Smooth muscle cell (in vitro differentiated cells): ENCODE results near the gene RAB23. TPM values are rescaled to one million over a fixed set of nuclear protein-coding genes. Genes with fewer than 3 reads are reported as not detected.

Experiments
- DNase-seq: peaks from one replicate; lab custom pipeline; 2025; ENCODE audit not compliant: unreplicated experiment; lab: John Stamatoyannopoulos, UW
- H2AFZ ChIP-seq: fragments of 200-600 bp; sonication (generic); 2 replicates; pipeline ENCODE4 v1.6.0; 2016; ENCODE audit warnings: antibody characterized with exemption, low read depth, mild to moderate bottlenecking
- H3F3A ChIP-seq: fragments of 200-600 bp; sonication (generic); 2 replicates; pipeline ENCODE4 v1.6.0; 2017; ENCODE audit warnings: antibody characterized with exemption, low read depth
- H3K27ac ChIP-seq: fragments of 200-600 bp; sonication (generic); 2 replicates; pipeline ENCODE4 v1.5.1; 2016; ENCODE audit warnings: low read depth, mild to moderate bottlenecking
- H3K27me3 ChIP-seq: fragments of 200-600 bp; sonication (generic); 2 replicates; pipeline ENCODE4 v1.6.1; 2016; ENCODE audit warnings: low read depth, mild to moderate bottlenecking
- H3K36me3 ChIP-seq: fragments of 200-600 bp; sonication (generic); 2 replicates; pipeline ENCODE4 v1.5.1; 2016; ENCODE audit warnings: low read depth
- H3K4me1 ChIP-seq: fragments of 200-600 bp; sonication (generic); 2 replicates; pipeline ENCODE4 v1.5.1; 2016; ENCODE audit warnings: low read depth
- H3K4me2 ChIP-seq: fragments of 200-600 bp; sonication (generic); 2 replicates; pipeline ENCODE4 v1.6.0; 2016; ENCODE audit warnings: mild to moderate bottlenecking
- H3K4me3 ChIP-seq: fragments of 200-600 bp; sonication (generic); 2 replicates; pipeline ENCODE4 v1.5.1; 2016; ENCODE audit warnings: mild to moderate bottlenecking
- H3K79me2 ChIP-seq: fragments of 200-600 bp; sonication (generic); 2 replicates; pipeline ENCODE4 v1.6.0; 2016; ENCODE audit warnings: low read depth, mild to moderate bottlenecking
- H3K9ac ChIP-seq: fragments of 200-600 bp; sonication (generic); 2 replicates; pipeline ENCODE4 v1.6.0; 2016; ENCODE audit warnings: low read depth
- H3K9me3 ChIP-seq: fragments of 200-600 bp; sonication (generic); replicated peaks from 2 replicates; pipeline ENCODE4 v1.5.1; 2016; ENCODE audit warnings: low read depth
- H4K20me1 ChIP-seq: fragments of 200-600 bp; sonication (generic); 2 replicates; pipeline ENCODE4 v1.6.0; 2016; ENCODE audit warnings: low read depth
- WGBS: methylation state at CpG from one replicate; pipeline ENCODE4 v1.1.7; 2016; ENCODE audit warnings: low lambda C conversion rate; 5-methylcytosine and 5-hydroxymethylcytosine counted together
- polyA plus RNA-seq: library from polyadenylated mRNA; unstranded; fragments of >200 nt; fragmentation: Nextera tagmentation; extraction: Ambion mirVana; gene quantifications from 2 replicates; pipeline ENCODE4 v1.2.1, GENCODE V29; 2016
- total RNA-seq: library from RNA; depleted of rRNA; stranded (reverse); fragments of >200 nt; gene quantifications from 2 replicates; pipeline ENCODE4 v1.2.3, GENCODE V29; 2014
- TF ChIP-seq, protein P1 (sequence below): fragments of 200-600 bp; sonication (generic); IDR thresholded peaks from 2 replicates; pipeline ENCODE4 v1.5.1; 2017; ENCODE audit warnings: borderline replicate concordance, mild to moderate bottlenecking, antibody characterized with exemption; ENCODE audit not compliant: insufficient read depth, poor library complexity, severe bottlenecking

Gene RAB23
- total and polyA plus RNA-seq, 2 experiments from 2014 or later: 51.4 to 95.3 TPM

DNA sequence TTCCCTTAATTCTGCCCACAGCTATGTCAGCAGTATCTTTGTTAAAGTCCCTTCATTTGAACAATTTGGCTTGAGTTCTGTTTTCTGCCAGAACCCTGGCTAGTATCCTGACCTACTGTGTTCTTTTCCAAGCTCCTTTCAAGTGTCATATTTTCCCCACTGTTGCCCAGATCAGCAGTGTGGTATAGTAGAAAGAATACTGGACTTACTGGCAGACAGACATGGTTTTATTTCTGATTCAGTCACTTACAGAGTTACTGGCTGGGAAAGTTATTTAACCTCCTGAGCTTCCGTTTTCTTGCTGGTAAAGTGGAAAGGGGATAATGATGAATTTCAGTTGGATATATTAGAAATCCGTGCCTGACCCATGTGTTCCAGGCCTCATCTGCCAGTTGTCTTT lies 39.8 kb upstream of the RAB23 start:
- 62% methylated on average over 2 of the region's 2 CpGs for WGBS
- Histone ChIP-seq H3K9ac (no peak overlapping the region), H2AFZ (no peak overlapping the region), H3K36me3 (no peaks in the 10 kb centered on the region), H3K4me1 (peaks cover 15% of the 10 kb centered on the region), H3K9me3 (no peaks in the 10 kb centered on the region), H3K4me2 (peak overlapping the region; percentile 70), H3K27ac (peak overlapping the region; percentile 86), H3K4me3 (no peak overlapping the region), H3K27me3 (no peaks in the 10 kb centered on the region), H3K79me2 (no peaks in the 10 kb centered on the region), H3F3A (peaks cover 31% of the 10 kb centered on the region), H4K20me1 (no peaks in the 10 kb centered on the region)
- no peak for DNase-seq
- TF ChIP-seq, protein P1, sequence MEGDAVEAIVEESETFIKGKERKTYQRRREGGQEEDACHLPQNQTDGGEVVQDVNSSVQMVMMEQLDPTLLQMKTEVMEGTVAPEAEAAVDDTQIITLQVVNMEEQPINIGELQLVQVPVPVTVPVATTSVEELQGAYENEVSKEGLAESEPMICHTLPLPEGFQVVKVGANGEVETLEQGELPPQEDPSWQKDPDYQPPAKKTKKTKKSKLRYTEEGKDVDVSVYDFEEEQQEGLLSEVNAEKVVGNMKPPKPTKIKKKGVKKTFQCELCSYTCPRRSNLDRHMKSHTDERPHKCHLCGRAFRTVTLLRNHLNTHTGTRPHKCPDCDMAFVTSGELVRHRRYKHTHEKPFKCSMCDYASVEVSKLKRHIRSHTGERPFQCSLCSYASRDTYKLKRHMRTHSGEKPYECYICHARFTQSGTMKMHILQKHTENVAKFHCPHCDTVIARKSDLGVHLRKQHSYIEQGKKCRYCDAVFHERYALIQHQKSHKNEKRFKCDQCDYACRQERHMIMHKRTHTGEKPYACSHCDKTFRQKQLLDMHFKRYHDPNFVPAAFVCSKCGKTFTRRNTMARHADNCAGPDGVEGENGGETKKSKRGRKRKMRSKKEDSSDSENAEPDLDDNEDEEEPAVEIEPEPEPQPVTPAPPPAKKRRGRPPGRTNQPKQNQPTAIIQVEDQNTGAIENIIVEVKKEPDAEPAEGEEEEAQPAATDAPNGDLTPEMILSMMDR: no peak

DNA sequence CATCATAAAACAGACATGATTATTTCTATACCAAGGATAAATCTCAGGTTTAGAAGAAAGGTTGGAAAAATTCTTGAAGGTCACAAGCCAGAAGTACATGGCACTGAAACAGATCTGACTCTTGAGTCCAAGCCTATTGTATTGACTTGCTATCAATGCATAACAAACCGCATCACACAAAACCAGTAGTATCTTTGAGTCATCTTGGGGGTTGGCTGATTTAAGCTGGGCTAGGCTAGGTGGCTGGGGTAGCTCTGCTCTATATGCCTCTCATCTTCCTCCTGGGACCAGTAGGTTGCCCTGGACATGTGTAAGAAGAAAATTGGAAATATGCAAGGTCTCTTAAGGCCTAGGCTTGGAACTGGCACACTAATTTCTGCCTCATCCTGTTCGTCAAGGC lies 37.0 kb upstream of the RAB23 start:
- no peaks in the 10 kb centered on the region for H3K9me3 ChIP-seq
- TF ChIP-seq, protein P1: no peak

DNA sequence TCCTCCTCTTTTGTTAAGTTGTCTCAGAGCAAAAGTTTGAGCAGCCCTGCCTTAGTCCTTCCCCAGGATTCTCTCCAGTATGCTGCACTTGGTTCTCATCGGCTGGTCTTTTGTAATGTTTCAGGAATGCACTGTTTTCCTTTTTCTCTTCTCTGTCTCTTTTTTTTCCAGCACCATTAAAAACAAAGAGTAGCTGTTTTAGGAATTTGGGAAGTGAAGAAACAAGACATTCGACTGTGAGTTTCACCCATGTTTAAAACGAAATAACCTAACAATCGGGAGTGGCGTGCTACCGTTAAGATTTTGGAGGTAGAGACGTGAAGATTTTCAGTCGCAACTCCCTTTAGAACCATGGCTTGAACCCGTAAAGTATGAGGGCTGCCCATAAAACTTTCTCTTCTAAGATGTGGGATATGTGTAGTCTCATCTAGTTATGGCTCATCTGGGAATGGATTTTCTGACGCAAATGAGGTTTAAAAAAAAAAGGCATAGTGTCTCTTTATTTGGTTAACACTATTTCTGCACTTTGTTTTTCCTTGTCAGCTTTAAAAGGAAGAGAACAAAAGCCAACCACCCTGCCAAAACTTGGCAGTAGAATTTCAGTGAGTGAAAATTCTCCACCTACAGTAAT lies 35.9 kb upstream of the RAB23 start:
- 36% methylated on average over 10 of the region's 10 CpGs for WGBS

More for the DNA sequence above, 37.0 kb upstream of the RAB23 start:
- WGBS: 92% methylated on average over 2 of the region's 2 CpGs
- no peak overlapping the region for H2AFZ ChIP-seq
- DNase-seq: no peak
- H3F3A ChIP-seq: peaks cover 21% of the 10 kb centered on the region
- no peaks in the 10 kb centered on the region for H4K20me1 ChIP-seq
- peak overlapping the region; percentile 97 for H3K27ac ChIP-seq
- H3K79me2 ChIP-seq: no peaks in the 10 kb centered on the region
- no peaks in the 10 kb centered on the region for H3K27me3 ChIP-seq
- peaks cover 18% of the 10 kb centered on the region for H3K4me1 ChIP-seq
- H3K4me2 ChIP-seq: peak overlapping the region; percentile 76
- H3K4me3 ChIP-seq: no peak overlapping the region
- no peaks in the 10 kb centered on the region for H3K36me3 ChIP-seq
- H3K9ac ChIP-seq: no peak overlapping the region

More for the DNA sequence above, 35.9 kb upstream of the RAB23 start:
- no peaks in the 10 kb centered on the region for H3K9me3 ChIP-seq
- peak overlapping the region; percentile 76 for H3K4me2 ChIP-seq
- no peaks in the 10 kb centered on the region for H4K20me1 ChIP-seq
- H3K4me3 ChIP-seq: peak overlapping the region; percentile 29
- H3K36me3 ChIP-seq: no peaks in the 10 kb centered on the region
- peak overlapping the region; percentile 97 for H3K27ac ChIP-seq
- H3K9ac ChIP-seq: peak overlapping the region; percentile 76
- peaks cover 27% of the 10 kb centered on the region for H3K4me1 ChIP-seq
- no peak for DNase-seq
- TF ChIP-seq, protein P1: no peak
- H2AFZ ChIP-seq: peak overlapping the region; percentile 56
- H3K79me2 ChIP-seq: no peaks in the 10 kb centered on the region
- H3K27me3 ChIP-seq: no peaks in the 10 kb centered on the region
- H3F3A ChIP-seq: peaks cover 21% of the 10 kb centered on the region
